Measurements from ENCODE around the gene BTBD9.

- no peak for TF ChIP-seq CTCF (IDR thresholded peaks at IDR 0.05; ENCODE audit: insufficient read depth, low read depth, low read length)
- TF ChIP-seq EZH2 (IDR thresholded peaks at IDR 0.05; ENCODE audit: insufficient read depth, low read length): no peak
Measured at GRCh38 chr6:38178584-38178886, 461.2 kb downstream of the BTBD9 start.
